Caco-2 (cell line): Measurements from ENCODE around the gene SGMS1. TPM values are rescaled to one million over a fixed set of nuclear protein-coding genes. Genes with fewer than 3 reads are reported as not detected.

ENCODE experiments used
- BruUV-seq: library from RNA; stranded (reverse); fragments of 400-500 nt; replicated peaks from 2 replicates; lab custom pipeline; 2021; lab: Mats Ljungman, UMichigan
- CTCF ChIA-PET: fragments of 300-600 bp; sonication (Branson Sonifier 250); formaldehyde crosslinking; loops from one replicate; lab custom pipeline; 2022; ENCODE audit warnings: antibody characterized with exemption; lab: Charles Lee
- POLR2A ChIA-PET: fragments of 300-600 bp; sonication (Branson Sonifier 250); formaldehyde crosslinking; loops from one replicate; lab custom pipeline; 2022; ENCODE audit warnings: antibody characterized with exemption; lab: Charles Lee
- DNase-seq, 2 experiments: peaks; one replicate each; pipeline versions ENCODE4 v3.0.0 to v3.0.0-alpha.2; 2020 to 2022
- H3K27me3 ChIP-seq: replicated peaks from 2 replicates; pipeline ENCODE4 v1.6.0; 2011; ENCODE audit warnings: low read length; ENCODE audit not compliant: control insufficient read depth, insufficient read depth
- H3K36me3 ChIP-seq: 2 replicates; pipeline ENCODE4 v1.5.1; 2011; ENCODE audit warnings: low read length; ENCODE audit not compliant: control insufficient read depth, insufficient read depth
- H3K4me1 ChIP-seq: fragments of 250-450 bp; sonication (Bioruptor Pico); 2 replicates; pipeline ENCODE4 v1.5.1; 2020; ENCODE audit warnings: mild to moderate bottlenecking
- H3K4me3 ChIP-seq: 2 replicates; pipeline ENCODE4 v1.5.1; 2011; ENCODE audit warnings: low read depth, mild to moderate bottlenecking, control low read depth, low read length
- H3K9me3 ChIP-seq: fragments of 250-450 bp; sonication (Bioruptor Pico); 2 replicates; pipeline ENCODE4 v1.5.1; 2020; ENCODE audit warnings: mild to moderate bottlenecking, moderate library complexity
- H3K27ac Mint-ChIP-seq: one replicate; pipeline ENCODE4 v1.8.0; 2022; ENCODE audit warnings: mixed read lengths; ENCODE audit not compliant: unreplicated experiment
- H3K27me3 Mint-ChIP-seq: one replicate; pipeline ENCODE4 v1.8.0; 2022; ENCODE audit warnings: mixed read lengths; ENCODE audit not compliant: insufficient read depth, unreplicated experiment
- H3K36me3 Mint-ChIP-seq: one replicate; pipeline ENCODE4 v1.8.0; 2022; ENCODE audit warnings: mild to moderate bottlenecking, mixed read lengths; ENCODE audit not compliant: insufficient read depth, unreplicated experiment
- H3K4me1 Mint-ChIP-seq: one replicate; pipeline ENCODE4 v1.8.0; 2022; ENCODE audit warnings: low read depth, mixed read lengths; ENCODE audit not compliant: unreplicated experiment
- H3K4me3 Mint-ChIP-seq: one replicate; pipeline ENCODE4 v1.8.0; 2022; ENCODE audit warnings: mild to moderate bottlenecking, moderate library complexity, mixed read lengths; ENCODE audit not compliant: unreplicated experiment
- H3K9me3 Mint-ChIP-seq: one replicate; pipeline ENCODE4 v1.8.0; 2022; ENCODE audit warnings: mixed read lengths; ENCODE audit not compliant: unreplicated experiment
- intact Hi-C: fragments of 100-400 bp; cut with micrococcal nuclease; formaldehyde crosslinking; loops from one replicate; pipeline ENCODE4 v1.10.0; 2022; ENCODE audit not compliant: unreplicated experiment
- total RNA-seq: library from RNA; stranded (reverse); gene quantifications from 2 replicates; pipeline ENCODE4 v1.2.3, GENCODE V29; 2022
- TF ChIP-seq, protein P1 (sequence below), 2 experiments: fragments of 200-600 bp in 1 of 2; IDR thresholded peaks; 1 replicate in 1 of 2; 2 replicates in 1 of 2; pipeline versions ENCODE4 v1.5.1 to v1.8.0; 2011 to 2022; ENCODE audit warnings: antibody characterized with exemption in 1 of 2, control low read depth in 1 of 2, inconsistent platforms in 1 of 2, low read depth in 1 of 2, low read length in 1 of 2, mild to moderate bottlenecking in 1 of 2, moderate library complexity in 1 of 2; ENCODE audit not compliant: insufficient read depth in 1 of 2, severe bottlenecking in 1 of 2, unreplicated experiment in 1 of 2

SGMS1 gene
- total RNA-seq, 1 experiment from 2014 or later = 30.5 TPM

DNA sequence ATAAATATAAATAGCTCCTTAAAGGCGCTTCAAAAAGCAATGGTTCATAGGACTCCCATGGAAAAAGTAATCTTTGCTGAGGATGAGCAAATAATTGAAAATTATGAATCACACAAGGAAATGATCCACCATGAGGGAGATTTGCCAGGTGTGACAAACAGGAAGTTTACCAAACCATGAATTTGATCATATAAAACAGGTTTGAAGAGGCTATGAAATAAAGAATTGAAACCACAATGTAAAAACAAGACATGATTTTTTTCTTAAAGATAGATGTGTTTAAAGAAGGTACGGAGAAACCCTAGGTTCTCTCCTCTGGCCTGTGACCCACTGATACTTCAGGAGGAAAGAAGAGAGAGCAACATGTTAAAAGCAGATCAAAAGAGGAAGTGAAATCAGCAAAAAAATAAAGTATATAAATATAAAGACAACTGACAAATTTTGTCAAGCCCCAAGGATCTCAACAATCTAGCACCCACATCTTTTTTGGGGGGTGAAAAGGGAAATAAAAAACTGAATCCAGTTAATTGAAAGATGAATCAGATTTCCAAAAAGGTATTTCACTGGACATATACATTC, 261.1 kb downstream of the SGMS1 start:
- no TSS peak for BruUV-seq
- H3K4me3 ChIP-seq = no peak overlapping the region
- no peak overlapping the region for H3K27ac Mint-ChIP-seq

DNA sequence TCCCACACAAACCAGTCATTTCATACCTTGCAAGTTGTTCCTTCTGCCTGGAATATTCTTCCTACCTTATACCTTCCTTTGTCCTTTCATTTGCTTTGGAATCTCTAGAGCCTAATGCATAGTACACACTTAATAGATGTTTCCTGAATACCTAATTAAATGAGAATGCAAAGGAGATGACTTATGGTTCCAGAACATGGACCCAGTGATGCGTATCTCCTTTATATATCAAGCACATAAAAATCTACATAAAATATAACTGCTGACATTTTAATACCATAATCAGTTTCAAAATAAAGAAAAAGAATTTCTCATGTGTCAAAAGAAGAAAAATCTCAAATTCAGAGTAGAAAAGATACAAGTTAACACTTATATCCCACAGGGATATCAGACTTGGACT, 261.8 kb downstream of the SGMS1 start:
- intact Hi-C loops = loop anchor here (10.0 kb wide), 1 partner anchor 193 kb away; no protein-coding TSS in a partner anchor
- Mint-ChIP-seq H3K4me1 (peaks cover 6% of the 10 kb centered on the region), H3K36me3 (peaks cover 8% of the 10 kb centered on the region), H3K27ac (no peak overlapping the region), H3K4me3 (no peak overlapping the region), H3K27me3 (no peaks in the 10 kb centered on the region), H3K9me3 (peaks cover 6% of the 10 kb centered on the region)
- no peak for DNase-seq
- POLR2A ChIA-PET = no interaction called here
- H3K36me3 ChIP-seq = no peaks in the 10 kb centered on the region
- BruUV-seq = no TSS peak
- H3K27me3 ChIP-seq = no peaks in the 10 kb centered on the region; the same call in 1 of the 2 replicates
- 0 out of 2 replicates have a peak, but pooled peaks cover 3% of the 10 kb centered on the region for H3K4me1 ChIP-seq
- CTCF ChIA-PET = no interaction called here
- TF ChIP-seq, protein P1, sequence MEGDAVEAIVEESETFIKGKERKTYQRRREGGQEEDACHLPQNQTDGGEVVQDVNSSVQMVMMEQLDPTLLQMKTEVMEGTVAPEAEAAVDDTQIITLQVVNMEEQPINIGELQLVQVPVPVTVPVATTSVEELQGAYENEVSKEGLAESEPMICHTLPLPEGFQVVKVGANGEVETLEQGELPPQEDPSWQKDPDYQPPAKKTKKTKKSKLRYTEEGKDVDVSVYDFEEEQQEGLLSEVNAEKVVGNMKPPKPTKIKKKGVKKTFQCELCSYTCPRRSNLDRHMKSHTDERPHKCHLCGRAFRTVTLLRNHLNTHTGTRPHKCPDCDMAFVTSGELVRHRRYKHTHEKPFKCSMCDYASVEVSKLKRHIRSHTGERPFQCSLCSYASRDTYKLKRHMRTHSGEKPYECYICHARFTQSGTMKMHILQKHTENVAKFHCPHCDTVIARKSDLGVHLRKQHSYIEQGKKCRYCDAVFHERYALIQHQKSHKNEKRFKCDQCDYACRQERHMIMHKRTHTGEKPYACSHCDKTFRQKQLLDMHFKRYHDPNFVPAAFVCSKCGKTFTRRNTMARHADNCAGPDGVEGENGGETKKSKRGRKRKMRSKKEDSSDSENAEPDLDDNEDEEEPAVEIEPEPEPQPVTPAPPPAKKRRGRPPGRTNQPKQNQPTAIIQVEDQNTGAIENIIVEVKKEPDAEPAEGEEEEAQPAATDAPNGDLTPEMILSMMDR (IDR thresholded peaks at IDR 0.05; ENCODE audit: insufficient read depth in 1 of 2, low read depth in 1 of 2, low read length in 1 of 2, severe bottlenecking in 1 of 2, unreplicated experiment in 1 of 2) = no peak
- H3K4me3 ChIP-seq = no peak overlapping the region
- H3K9me3 ChIP-seq = no peaks in the 10 kb centered on the region

More for the DNA sequence above, 261.1 kb downstream of the SGMS1 start:
- Mint-ChIP-seq H3K4me3 (no peak overlapping the region), H3K27me3 (no peaks in the 10 kb centered on the region), H3K36me3 (peaks cover 11% of the 10 kb centered on the region), H3K4me1 (peaks cover 6% of the 10 kb centered on the region), H3K9me3 (peaks cover 6% of the 10 kb centered on the region)
- ChIA-PET CTCF (no interaction called here), POLR2A (no interaction called here)
- TF ChIP-seq, protein P1 (IDR thresholded peaks at IDR 0.05; ENCODE audit: insufficient read depth in 1 of 2, low read depth in 1 of 2, low read length in 1 of 2, severe bottlenecking in 1 of 2, unreplicated experiment in 1 of 2) = no peak
- no peaks in the 10 kb centered on the region; the same call in 1 of the 2 replicates for H3K27me3 ChIP-seq
- no peaks in the 10 kb centered on the region for H3K9me3 ChIP-seq
- no peaks in the 10 kb centered on the region for H3K36me3 ChIP-seq
- 0 out of 2 replicates have a peak, but pooled peaks cover 3% of the 10 kb centered on the region for H3K4me1 ChIP-seq
- no peak for DNase-seq
- intact Hi-C loops = loop anchor here (10.0 kb wide), 1 partner anchor 192 kb away; no protein-coding TSS in a partner anchor

DNA sequence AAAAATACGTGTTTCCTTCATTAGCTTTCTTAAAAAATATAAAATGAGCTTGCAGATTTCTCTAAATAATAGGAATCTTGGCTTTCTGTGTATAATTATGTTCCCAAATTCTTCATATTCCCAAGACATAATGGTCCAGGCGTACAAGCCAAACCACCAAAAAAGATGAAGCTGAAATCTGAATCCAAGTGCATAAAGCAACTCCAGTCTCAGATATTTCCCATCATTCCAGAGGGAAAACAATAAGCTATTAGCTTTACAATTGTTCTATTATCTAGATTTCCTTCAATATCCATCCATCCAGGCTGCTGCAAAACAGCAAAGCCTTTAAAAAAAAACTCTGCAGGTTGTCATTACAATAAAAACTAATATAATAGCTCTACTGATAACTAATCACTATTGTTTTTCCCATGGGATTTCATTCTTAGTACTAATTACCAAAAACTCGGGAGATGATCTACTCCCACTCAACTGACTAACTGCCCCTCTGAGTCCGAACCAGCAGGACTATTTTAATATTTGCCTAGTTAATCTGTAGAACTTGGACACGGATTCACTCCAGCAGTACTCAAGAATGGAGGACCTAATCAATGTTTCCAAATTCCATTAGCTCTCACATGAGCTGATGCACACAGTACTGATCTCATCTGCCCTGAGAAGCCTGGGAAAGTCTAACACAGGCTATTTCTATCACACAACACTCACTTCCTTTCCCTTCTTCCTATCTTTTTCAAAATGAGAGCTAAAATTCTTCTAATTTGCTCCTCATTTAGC, 263.5 kb downstream of the SGMS1 start:
- H3K4me1 Mint-ChIP-seq = peaks cover 6% of the 10 kb centered on the region
- H3K9me3 Mint-ChIP-seq = peaks cover 6% of the 10 kb centered on the region
- 0 out of 2 replicates have a peak, but pooled peaks cover 3% of the 10 kb centered on the region for H3K4me1 ChIP-seq
- TF ChIP-seq, protein P1 (IDR thresholded peaks at IDR 0.05; ENCODE audit: insufficient read depth in 1 of 2, low read depth in 1 of 2, low read length in 1 of 2, severe bottlenecking in 1 of 2, unreplicated experiment in 1 of 2) = no peak
- CTCF ChIA-PET = no interaction called here
- H3K27me3 ChIP-seq = no peaks in the 10 kb centered on the region; the same call in 1 of the 2 replicates
- no peaks in the 10 kb centered on the region for H3K27me3 Mint-ChIP-seq
- DNase-seq = no peak
- POLR2A ChIA-PET = no interaction called here
- no peaks in the 10 kb centered on the region; the same call in 1 of the 2 replicates for H3K36me3 ChIP-seq
- H3K4me3 ChIP-seq = no peak overlapping the region
- no peak overlapping the region for H3K4me3 Mint-ChIP-seq
- no peaks in the 10 kb centered on the region for H3K9me3 ChIP-seq
- no peak overlapping the region for H3K27ac Mint-ChIP-seq
- H3K36me3 Mint-ChIP-seq = peaks cover 8% of the 10 kb centered on the region
- no TSS peak for BruUV-seq
- intact Hi-C loops = loop anchor here (10.0 kb wide), 1 partner anchor 195 kb away; no protein-coding TSS in a partner anchor
